SW 1271 (cell line): ENCODE results near the gene RNF166.

ENCODE experiments used
- DNase-seq, 2 experiments: peaks; one replicate each; lab custom pipeline; 2025; lab: John Stamatoyannopoulos, UW

Gene RNF166

GRCh38 chr16:88692861-88693260, 13.3 kb downstream of the RNF166 start:
- no peak for DNase-seq

GRCh38 chr16:88691924-88692560, 14.2 kb downstream of the RNF166 start:
- DNase-seq = no peak

- DNase-seq = no peak
Measured at GRCh38 chr16:88691129-88691813, 14.9 kb downstream of the RNF166 start.

- DNase-seq = no peak
Measured at GRCh38 chr16:88690341-88691128, 15.7 kb downstream of the RNF166 start.

- no peak for DNase-seq
Measured at GRCh38 chr16:88688013-88688778, 18.0 kb downstream of the RNF166 start.

GRCh38 chr16:88687676-88688012, 18.6 kb downstream of the RNF166 start:
- no peak for DNase-seq

- DNase-seq = no peak
Measured at GRCh38 chr16:88687254-88687576, 19.0 kb downstream of the RNF166 start.

- peak in 1 of 2 experiments; percentile 27 for DNase-seq
Measured at GRCh38 chr16:88686439-88687253, 19.6 kb downstream of the RNF166 start, which contains the start of gene SNAI3. Gene SNAI3, minus strand, starts transcription at chr16:88686507. Its CDS starts 101 bp downstream, at chr16:88686406.

- no peak for DNase-seq
Measured at GRCh38 chr16:88686062-88686438, 20.2 kb downstream of the RNF166 start.

- DNase-seq = no peak
Measured at GRCh38 chr16:88685156-88686061, 20.8 kb downstream of the RNF166 start.

- no peak for DNase-seq
Measured at GRCh38 chr16:88684569-88685155, 21.5 kb downstream of the RNF166 start.

GRCh38 chr16:88681709-88682451, 24.3 kb downstream of the RNF166 start:
- DNase-seq = no peak

GRCh38 chr16:88681084-88681680, 25.0 kb downstream of the RNF166 start:
- DNase-seq = no peak

GRCh38 chr16:88680554-88681083, 25.6 kb downstream of the RNF166 start:
- no peak for DNase-seq

- DNase-seq = no peak
Measured at GRCh38 chr16:88678224-88678979, 27.8 kb downstream of the RNF166 start.

GRCh38 chr16:88677721-88678120, 28.5 kb downstream of the RNF166 start:
- DNase-seq = no peak

- DNase-seq = no peak
Measured at GRCh38 chr16:88676502-88677242, 29.5 kb downstream of the RNF166 start.
